T-helper 2 cell treated with Interferon-gamma antibody and Interleukin-4, amounts not matched to agents 100 ng/mL and 5 ng/mL, for 36 hours (primary cell): ENCODE data around the gene MAST4. TPM values are rescaled to one million over a fixed set of nuclear protein-coding genes. Genes with fewer than 3 reads are reported as not detected.

Experiments
- intact Hi-C: fragments of 100-400 bp; cut with micrococcal nuclease; formaldehyde crosslinking; loops from one replicate; pipeline ENCODE4 v1.15.1; 2023
- total RNA-seq: library from RNA; stranded (reverse); gene quantifications from 2 replicates; pipeline ENCODE4 v1.2.3, GENCODE V29; 2022

MAST4 gene
- total RNA-seq, 1 donor from 2014 or later = 14.0 TPM

GRCh38 chr5:66894480-66895240, 298.5 kb downstream of the MAST4 start:
- intact Hi-C loops = no loop called here

GRCh38 chr5:66896171-66896570, 300.0 kb downstream of the MAST4 start:
- intact Hi-C loops = no loop called here

GRCh38 chr5:66897356-66897755, 301.2 kb downstream of the MAST4 start:
- intact Hi-C loops = no loop called here

- intact Hi-C loops = no loop called here
These were observed 302.2 kb downstream of the MAST4 start for GRCh38 chr5:66898241-66898995.

- intact Hi-C loops = no loop called here
These were observed 307.0 kb downstream of the MAST4 start for GRCh38 chr5:66903218-66903617.

- intact Hi-C loops = no loop called here
These were observed 307.5 kb downstream of the MAST4 start for GRCh38 chr5:66903709-66904108.

- intact Hi-C loops = no loop called here
These were observed 308.0 kb downstream of the MAST4 start for GRCh38 chr5:66904189-66904588.

GRCh38 chr5:66906021-66906420, 309.8 kb downstream of the MAST4 start:
- intact Hi-C loops = no loop called here

GRCh38 chr5:66908230-66908629, 312.0 kb downstream of the MAST4 start:
- intact Hi-C loops = no loop called here

- intact Hi-C loops = no loop called here
These were observed 313.2 kb downstream of the MAST4 start for GRCh38 chr5:66909364-66909763.

- intact Hi-C loops = no loop called here
These were observed 316.6 kb downstream of the MAST4 start for GRCh38 chr5:66912787-66913186.

- intact Hi-C loops = no loop called here
These were observed 319.3 kb downstream of the MAST4 start for GRCh38 chr5:66915531-66915930.

GRCh38 chr5:66922881-66923280, 326.7 kb downstream of the MAST4 start:
- intact Hi-C loops = no loop called here

- intact Hi-C loops = no loop called here
These were observed 327.3 kb downstream of the MAST4 start for GRCh38 chr5:66923457-66923856.

GRCh38 chr5:66923922-66924321, 327.7 kb downstream of the MAST4 start:
- intact Hi-C loops = no loop called here

- intact Hi-C loops = no loop called here
These were observed 330.9 kb downstream of the MAST4 start for GRCh38 chr5:66927140-66927539.

GRCh38 chr5:66929281-66929680, 333.1 kb downstream of the MAST4 start:
- intact Hi-C loops = no loop called here

- intact Hi-C loops = no loop called here
These were observed 333.8 kb downstream of the MAST4 start for GRCh38 chr5:66929995-66930394.

GRCh38 chr5:66931651-66932050, 335.5 kb downstream of the MAST4 start:
- intact Hi-C loops = no loop called here

- intact Hi-C loops = no loop called here
These were observed 336.3 kb downstream of the MAST4 start for GRCh38 chr5:66932457-66932856.

GRCh38 chr5:66933066-66933465, 336.9 kb downstream of the MAST4 start:
- intact Hi-C loops = no loop called here

- intact Hi-C loops = no loop called here
These were observed 342.9 kb downstream of the MAST4 start for GRCh38 chr5:66939094-66939493.
